Raji (cell line): Measurements from ENCODE around the gene SRD5A1.

ENCODE experiments used
- POLR2A ChIP-seq: IDR thresholded peaks from 2 replicates; pipeline ENCODE4 v1.6.1; 2011; ENCODE audit warnings: low read depth, low read length, control low read depth; ENCODE audit not compliant: insufficient read depth

Gene SRD5A1

DNA sequence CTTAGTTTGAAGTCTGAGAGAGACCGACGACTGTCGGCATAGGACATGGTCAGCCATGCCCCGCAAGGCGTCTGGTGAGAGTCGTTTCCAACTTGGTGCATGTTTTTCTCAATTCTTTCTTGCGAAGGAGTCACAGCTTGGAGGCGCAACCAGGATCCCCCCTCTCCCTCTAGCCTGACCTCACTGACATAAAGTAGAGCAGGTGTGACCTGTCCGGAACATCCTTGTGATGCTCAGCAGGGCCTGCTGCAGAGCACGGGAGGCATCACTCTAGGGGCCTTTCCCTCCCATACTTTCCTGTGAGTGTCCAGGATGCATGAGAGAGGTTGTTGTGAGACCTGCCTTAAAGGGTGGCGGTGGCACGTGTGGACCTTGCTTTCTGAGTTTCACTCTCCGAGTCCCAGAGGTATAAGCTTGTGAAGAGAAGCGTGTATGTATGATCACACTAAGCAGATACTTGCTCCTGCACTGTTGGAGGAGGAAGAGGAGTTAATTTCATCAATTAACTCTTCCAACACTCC, 85.0 kb downstream of the SRD5A1 start:
- no peak for TF ChIP-seq POLR2A

DNA sequence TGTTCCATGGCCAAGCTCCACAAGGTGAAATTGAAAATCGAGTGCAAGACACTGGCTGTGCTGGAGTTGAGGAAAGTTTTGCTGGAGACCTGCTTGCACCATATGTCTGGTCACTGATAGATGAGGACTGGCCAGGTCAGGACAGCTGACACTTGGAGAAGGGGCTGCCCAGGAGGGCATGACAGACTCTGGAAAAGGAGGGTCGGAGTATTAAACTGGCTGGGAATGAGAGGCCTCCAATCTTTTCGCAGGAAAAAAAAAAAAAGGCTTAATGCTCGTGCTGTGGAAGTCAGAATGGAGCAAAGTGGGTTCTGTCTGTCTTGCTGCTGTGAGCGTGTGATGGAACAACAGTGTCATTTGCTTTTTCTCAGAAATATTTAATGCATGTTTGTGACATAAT, 85.5 kb downstream of the SRD5A1 start:
- no peak for TF ChIP-seq POLR2A

DNA sequence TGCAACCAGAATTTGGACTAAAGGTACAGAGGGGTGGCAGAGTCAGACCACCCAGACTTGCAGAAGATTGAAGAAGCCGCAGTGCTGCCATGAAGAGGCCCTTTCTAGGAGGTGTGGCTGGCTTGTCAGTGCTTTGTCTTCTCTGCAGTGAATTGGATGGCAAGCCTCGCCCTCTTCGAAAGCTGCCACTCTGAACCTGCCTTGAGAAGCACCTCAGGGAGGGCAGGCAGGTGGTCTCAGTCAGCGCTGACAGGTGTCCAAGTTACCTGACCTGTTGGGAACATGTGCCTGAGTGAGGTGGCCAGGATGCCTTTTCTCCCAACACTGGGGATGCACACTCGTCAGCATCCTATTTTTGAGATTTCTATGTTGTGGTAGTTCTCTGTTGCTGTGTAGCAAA, 86.2 kb downstream of the SRD5A1 start:
- no peak for TF ChIP-seq POLR2A

DNA sequence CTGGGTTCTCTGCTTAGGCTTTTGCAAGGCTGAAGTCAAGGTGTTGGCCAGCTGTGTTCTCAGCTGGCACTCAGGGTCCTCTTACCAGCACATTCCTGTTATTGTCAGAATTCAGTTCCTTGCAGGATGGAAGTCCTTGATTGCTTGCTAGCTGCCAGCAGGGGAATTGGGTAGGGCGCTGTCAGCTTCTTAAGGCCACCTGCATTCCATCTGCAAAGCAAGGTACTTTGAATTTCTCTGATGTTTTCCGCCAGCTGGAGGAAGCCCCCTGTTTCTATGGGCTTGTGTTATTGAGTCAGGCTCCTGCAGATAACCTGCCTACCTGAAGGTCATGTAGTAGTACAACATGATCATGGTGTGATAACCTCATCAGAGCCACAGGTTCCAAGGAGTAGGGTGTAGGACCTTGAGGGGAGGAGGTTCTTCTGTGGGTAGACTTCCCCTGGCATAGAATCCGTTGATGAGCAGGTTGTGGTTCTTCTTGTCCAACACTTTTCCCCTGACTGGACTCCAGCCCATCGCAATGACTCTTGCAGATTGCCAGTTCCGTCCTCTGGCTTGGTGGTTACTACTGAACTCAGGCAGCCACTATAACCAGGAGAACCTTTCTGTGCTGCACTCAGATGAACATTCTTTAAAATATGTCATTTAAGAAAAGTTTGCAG, 86.8 kb downstream of the SRD5A1 start:
- no peak for TF ChIP-seq POLR2A

DNA sequence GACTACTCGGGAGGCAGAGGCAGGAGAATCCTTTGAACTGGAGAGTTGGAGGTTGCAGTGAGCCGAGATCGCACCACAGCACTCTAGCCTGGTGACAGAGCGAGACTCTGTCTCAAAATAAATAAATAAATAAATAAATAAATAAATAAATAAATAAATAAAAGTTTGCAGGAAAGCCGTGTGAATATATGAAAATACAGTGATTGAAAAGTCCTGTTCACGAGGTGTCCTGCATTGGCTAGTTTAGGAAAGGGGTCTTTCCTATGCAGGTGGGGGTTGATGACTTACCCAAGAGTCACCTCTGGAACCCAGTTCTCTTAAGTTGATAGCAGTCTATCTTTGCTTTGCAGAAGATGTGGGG, 87.3 kb downstream of the SRD5A1 start:
- no peak for TF ChIP-seq POLR2A

DNA sequence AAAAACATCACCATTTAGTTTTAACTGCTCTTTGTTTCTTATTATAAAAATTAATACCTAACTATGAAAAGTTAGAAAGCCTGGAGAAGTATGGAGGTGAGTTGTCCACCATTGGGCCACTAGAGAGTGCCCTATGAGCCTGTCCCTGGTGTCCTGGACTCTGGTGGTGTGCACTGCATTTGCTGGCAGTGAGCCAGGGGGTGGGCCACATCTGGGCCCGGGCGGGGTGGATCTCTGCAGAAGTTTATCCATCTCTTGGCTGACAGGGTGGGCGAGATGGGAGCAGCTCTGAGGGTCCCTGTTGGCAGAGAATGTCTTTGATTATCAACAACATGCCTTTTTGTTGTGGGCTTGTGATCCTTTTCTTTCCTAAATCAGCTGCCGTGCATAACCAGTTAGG, 88.2 kb downstream of the SRD5A1 start:
- no peak for TF ChIP-seq POLR2A

DNA sequence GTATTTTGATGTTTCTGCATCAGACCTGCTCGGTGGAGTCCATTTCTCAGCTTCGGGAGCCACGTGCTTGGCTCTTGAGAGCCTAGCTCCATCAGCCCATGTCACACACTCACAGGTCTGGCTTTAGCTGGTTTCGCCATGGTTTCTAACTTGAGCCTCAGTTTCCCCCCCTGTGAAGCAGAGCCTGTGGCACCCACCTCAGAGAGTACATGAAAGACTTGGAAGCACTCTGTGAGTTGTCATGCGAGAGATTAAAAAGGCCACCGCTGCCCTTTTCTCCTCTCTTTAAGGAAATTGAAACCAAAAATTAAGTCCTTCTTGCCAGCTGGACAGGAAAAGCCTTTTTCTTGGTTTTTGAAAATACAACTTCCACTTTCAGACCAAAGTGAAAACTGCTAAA, 88.8 kb downstream of the SRD5A1 start:
- no peak for TF ChIP-seq POLR2A

DNA sequence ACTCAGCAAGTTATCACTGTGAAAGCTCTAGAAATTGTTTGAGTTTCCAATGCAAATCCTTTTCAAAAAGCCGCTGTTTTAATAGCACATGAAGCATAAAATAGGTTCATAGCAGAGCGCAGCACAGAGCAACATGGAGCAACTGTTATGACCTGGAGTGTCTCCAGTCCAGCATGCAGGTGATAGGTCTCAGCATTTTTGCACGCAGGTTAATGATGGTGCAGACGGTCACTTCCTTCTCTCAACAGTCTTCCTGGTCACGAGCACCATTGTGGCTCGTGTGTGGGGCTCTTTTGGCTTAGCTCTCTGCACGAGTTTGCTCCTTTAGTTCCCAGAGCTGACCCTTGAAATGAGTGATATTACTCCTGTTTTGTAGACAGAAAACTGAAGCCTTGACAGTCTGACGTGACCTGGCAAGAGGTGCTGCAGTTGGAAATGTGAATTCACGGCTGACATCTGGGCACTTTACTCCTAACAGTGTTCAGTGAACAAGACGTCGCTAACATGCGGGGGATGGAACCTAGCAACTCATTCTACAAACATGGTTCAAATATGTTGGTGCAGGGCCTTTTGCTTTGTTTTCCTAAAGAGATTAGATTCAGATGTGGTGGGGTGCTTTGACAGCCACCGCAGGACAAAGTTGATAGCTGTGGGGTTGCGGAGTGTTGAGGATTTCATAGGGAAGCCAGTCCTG, 90.0 kb downstream of the SRD5A1 start:
- TF ChIP-seq POLR2A = no peak

DNA sequence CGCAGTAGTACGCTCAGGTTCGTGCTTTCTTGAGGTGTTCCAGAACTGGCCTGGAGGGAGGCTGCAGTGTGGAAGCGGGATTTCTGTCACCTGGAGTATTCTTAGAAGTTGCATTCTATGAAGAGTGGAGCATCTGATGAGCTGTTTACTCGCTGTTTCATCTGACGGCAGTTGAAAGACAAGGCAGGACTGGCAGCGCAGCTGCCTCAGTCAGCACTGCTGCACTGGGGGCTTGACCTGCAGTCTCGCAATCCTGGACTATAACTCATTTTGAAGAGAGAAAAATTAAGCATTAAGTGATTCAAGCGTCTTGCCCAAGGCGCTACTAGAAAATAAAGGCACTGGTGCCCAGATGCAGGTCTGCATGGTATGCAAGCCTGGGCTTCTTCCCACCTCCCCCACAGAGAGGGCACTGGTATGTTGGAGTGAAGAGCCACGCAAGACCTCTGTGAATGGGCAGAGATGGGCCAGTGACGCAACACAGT, 90.6 kb downstream of the SRD5A1 start:
- no peak for TF ChIP-seq POLR2A
